A673 (cell line): ENCODE data around the gene FAM13C. TPM values are rescaled to one million over a fixed set of nuclear protein-coding genes. Genes with fewer than 3 reads are reported as not detected.

Source experiments
- BruUV-seq: library from RNA; stranded (reverse); fragments of 400-500 nt; replicated peaks from 2 replicates; lab custom pipeline; 2021; lab: Mats Ljungman, UMichigan
- CTCF ChIA-PET: fragments of 300-600 bp; sonication (Branson Sonifier 250); formaldehyde crosslinking; loops from one replicate; lab custom pipeline; 2022; ENCODE audit warnings: antibody characterized with exemption; lab: Charles Lee
- POLR2A ChIA-PET: fragments of 300-600 bp; sonication (Branson Sonifier 250); formaldehyde crosslinking; loops from one replicate; lab custom pipeline; 2022; ENCODE audit warnings: antibody characterized with exemption; ENCODE audit not compliant: low non-redundant PET; lab: Charles Lee
- DNase-seq: peaks from one replicate; pipeline ENCODE4 v3.0.0-alpha.2; 2015; ENCODE audit warnings: low spot score
- H3K27ac ChIP-seq: fragments of 200-600 bp; sonication (generic); 2 replicates; pipeline ENCODE4 v1.5.1; 2016; ENCODE audit warnings: mixed run types, low read depth, mild to moderate bottlenecking, mixed read lengths, antibody characterized with exemption, low read length; ENCODE audit not compliant: poor library complexity, severe bottlenecking
- H3K27me3 ChIP-seq: fragments of 200-600 bp; sonication (generic); replicated peaks from 2 replicates; pipeline ENCODE4 v1.6.1; 2017; ENCODE audit warnings: mixed run types, low read depth, mild to moderate bottlenecking, mixed read lengths, antibody characterized with exemption, low read length; ENCODE audit not compliant: insufficient read depth, poor library complexity
- H3K36me3 ChIP-seq: fragments of 200-600 bp; sonication (generic); 2 replicates; pipeline ENCODE4 v1.6.1; 2016; ENCODE audit warnings: mixed run types, mild to moderate bottlenecking, mixed read lengths, antibody characterized with exemption, low read length; ENCODE audit not compliant: insufficient read depth, poor library complexity, severe bottlenecking
- H3K4me1 ChIP-seq: fragments of 200-600 bp; sonication (generic); 2 replicates; pipeline ENCODE4 v1.6.1; 2017; ENCODE audit warnings: mixed run types, mild to moderate bottlenecking, mixed read lengths, antibody characterized with exemption, low read length; ENCODE audit not compliant: insufficient read depth, poor library complexity, severe bottlenecking
- H3K4me3 ChIP-seq: fragments of 200-600 bp; sonication (generic); 2 replicates; pipeline ENCODE4 v1.5.1; 2016; ENCODE audit warnings: low read depth, mixed run types, mild to moderate bottlenecking, mixed read lengths, low read length; ENCODE audit not compliant: poor library complexity, severe bottlenecking
- H3K9me3 ChIP-seq: fragments of 200-600 bp; sonication (generic); 2 replicates; pipeline ENCODE4 v1.6.1; 2016; ENCODE audit warnings: mixed run types, low read depth, mild to moderate bottlenecking, mixed read lengths, antibody characterized with exemption, low read length; ENCODE audit not compliant: poor library complexity, severe bottlenecking
- EZH2 ChIP-seq: fragments of 200-600 bp; sonication (generic); IDR thresholded peaks from 2 replicates; pipeline ENCODE4 v1.6.1; 2017; ENCODE audit warnings: borderline replicate concordance, low read depth, mild to moderate bottlenecking, mixed read lengths, antibody characterized with exemption, low read length; ENCODE audit not compliant: poor library complexity, severe bottlenecking
- intact Hi-C: fragments of 100-400 bp; cut with micrococcal nuclease; formaldehyde crosslinking; loops from one replicate; pipeline ENCODE4 v1.10.0; 2022; ENCODE audit not compliant: unreplicated experiment
- total RNA-seq: library from RNA; stranded (reverse); gene quantifications from 2 replicates; pipeline ENCODE4 v1.2.3, GENCODE V29; 2021
- TF ChIP-seq, protein P1 (sequence below): fragments of 300-800, 200-600 bp; sonication (generic); conservative IDR thresholded peaks from 2 replicates; pipeline ENCODE4 v1.5.1; 2017; ENCODE audit warnings: low read depth, mild to moderate bottlenecking, antibody characterized with exemption, low read length, moderate library complexity, mixed read lengths

The FAM13C gene
- total RNA-seq, 1 experiment from 2014 or later: 21.2 TPM

GRCh38 chr10:59245686-59246085, 116.7 kb downstream of the FAM13C start:
- TF ChIP-seq, protein P1, sequence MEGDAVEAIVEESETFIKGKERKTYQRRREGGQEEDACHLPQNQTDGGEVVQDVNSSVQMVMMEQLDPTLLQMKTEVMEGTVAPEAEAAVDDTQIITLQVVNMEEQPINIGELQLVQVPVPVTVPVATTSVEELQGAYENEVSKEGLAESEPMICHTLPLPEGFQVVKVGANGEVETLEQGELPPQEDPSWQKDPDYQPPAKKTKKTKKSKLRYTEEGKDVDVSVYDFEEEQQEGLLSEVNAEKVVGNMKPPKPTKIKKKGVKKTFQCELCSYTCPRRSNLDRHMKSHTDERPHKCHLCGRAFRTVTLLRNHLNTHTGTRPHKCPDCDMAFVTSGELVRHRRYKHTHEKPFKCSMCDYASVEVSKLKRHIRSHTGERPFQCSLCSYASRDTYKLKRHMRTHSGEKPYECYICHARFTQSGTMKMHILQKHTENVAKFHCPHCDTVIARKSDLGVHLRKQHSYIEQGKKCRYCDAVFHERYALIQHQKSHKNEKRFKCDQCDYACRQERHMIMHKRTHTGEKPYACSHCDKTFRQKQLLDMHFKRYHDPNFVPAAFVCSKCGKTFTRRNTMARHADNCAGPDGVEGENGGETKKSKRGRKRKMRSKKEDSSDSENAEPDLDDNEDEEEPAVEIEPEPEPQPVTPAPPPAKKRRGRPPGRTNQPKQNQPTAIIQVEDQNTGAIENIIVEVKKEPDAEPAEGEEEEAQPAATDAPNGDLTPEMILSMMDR: no peak
- no peak for TF ChIP-seq EZH2
- DNase-seq: peak; percentile 55
- peaks cover 21% of the 10 kb centered on the region for H3K4me1 ChIP-seq
- H3K4me3 ChIP-seq: no peak overlapping the region
- POLR2A ChIA-PET: no interaction called here
- no peak overlapping the region for H3K27ac ChIP-seq
- H3K27me3 ChIP-seq: no peaks in the 10 kb centered on the region
- no peaks in the 10 kb centered on the region for H3K9me3 ChIP-seq
- H3K36me3 ChIP-seq: peaks cover 4% of the 10 kb centered on the region
- intact Hi-C loops: no loop called here
- CTCF ChIA-PET: no interaction called here
- BruUV-seq: no TSS peak

DNA sequence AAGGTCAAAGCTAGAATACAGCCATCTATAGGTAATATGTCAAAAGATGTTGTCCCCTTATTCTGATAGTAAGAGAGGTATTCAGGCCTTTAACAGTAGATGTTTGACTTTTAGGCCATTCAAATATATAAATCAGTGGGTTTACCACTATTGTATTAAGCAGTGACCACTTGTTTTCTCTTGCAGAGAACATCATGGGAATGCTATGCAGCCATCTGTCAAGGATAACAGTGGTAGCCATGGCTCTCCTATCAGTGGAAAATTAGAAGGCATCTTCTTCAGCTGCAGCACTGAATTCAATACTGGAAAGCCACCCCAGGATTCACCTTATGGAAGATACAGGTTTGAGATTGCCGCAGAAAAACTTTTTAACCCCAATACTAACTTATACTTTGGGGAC, 117.5 kb downstream of the FAM13C start:
- no TSS peak for BruUV-seq
- intact Hi-C loops: loop anchor here (5.0 kb wide), 3 partner anchors 117 to 587 kb away; partner anchors contain the start of gene FAM13C
- ChIA-PET CTCF (no interaction called here), POLR2A (no interaction called here)
- H3K27me3 ChIP-seq: no peaks in the 10 kb centered on the region
- H3K27ac ChIP-seq: no peak overlapping the region
- peaks cover 4% of the 10 kb centered on the region for H3K36me3 ChIP-seq
- H3K4me1 ChIP-seq: peaks cover 29% of the 10 kb centered on the region
- TF ChIP-seq EZH2: no peak
- TF ChIP-seq, protein P1: no peak
- H3K9me3 ChIP-seq: no peaks in the 10 kb centered on the region
- H3K4me3 ChIP-seq: no peak overlapping the region
- DNase-seq: no peak

DNA sequence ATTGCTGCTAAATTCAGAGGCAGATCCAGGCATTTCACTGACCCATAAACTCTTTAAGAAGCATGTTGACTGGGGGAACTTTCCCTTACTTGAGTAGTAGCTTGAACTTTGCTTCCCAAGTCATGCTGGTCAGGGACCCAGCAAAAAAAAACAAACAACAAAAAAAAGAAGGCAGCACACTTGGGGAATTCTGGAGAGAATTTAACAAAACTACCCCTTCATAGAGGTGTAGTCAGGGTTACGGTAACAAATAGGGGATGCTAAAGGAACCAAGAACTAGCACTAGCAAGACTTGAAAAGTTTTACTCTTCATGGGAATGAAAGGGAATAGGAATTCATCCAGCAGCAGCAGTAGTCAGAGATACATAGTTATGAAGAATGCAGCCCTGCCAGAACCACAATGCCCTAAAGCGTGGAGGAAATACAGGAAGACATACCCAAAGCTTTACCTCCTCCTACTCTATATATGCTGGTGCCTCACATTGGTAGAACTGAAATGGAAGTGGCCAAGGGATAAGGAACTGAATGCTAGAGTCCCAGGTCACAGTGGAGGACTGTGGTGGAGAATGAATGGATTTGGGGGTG, 118.6 kb downstream of the FAM13C start:
- no TSS peak for BruUV-seq
- intact Hi-C loops: loop anchor here (5.0 kb wide), 3 partner anchors 119 to 589 kb away; partner anchors contain the start of gene FAM13C

More for the DNA sequence above, 118.6 kb downstream of the FAM13C start:
- Histone ChIP-seq H3K36me3 (peaks cover 4% of the 10 kb centered on the region), H3K4me3 (no peak overlapping the region), H3K9me3 (no peaks in the 10 kb centered on the region), H3K4me1 (peaks cover 29% of the 10 kb centered on the region), H3K27ac (no peak overlapping the region), H3K27me3 (no peaks in the 10 kb centered on the region)
- DNase-seq: peak; percentile 14
- POLR2A ChIA-PET: no interaction called here
- TF ChIP-seq EZH2: no peak
- TF ChIP-seq, protein P1: no peak
- CTCF ChIA-PET: no interaction called here
